Activated CD4-positive, alpha-beta T cell treated with anti-CD3 and anti-CD28 coated beads, Interleukin-2, amount 10 ng/mL, durations not matched to agents 7 days and 5 days (primary cell): ENCODE results near the gene TNFRSF9. TPM values are rescaled to one million over a fixed set of nuclear protein-coding genes. Genes with fewer than 3 reads are reported as not detected.
A peak's percentile ranks its signal among the peaks of the same experiment; 100 is the strongest.
"Not testable (repeated sequence)": the region's sequence is repeated elsewhere in the genome, so short reads cannot be mapped to it uniquely, and the experiment has no call there.

Experiments
- CTCF ChIA-PET: fragments of 350-600 bp; sonication (Branson Sonifier 250); formaldehyde crosslinking; loops from one replicate; lab custom pipeline; 2021; ENCODE audit warnings: antibody characterized with exemption; lab: Charles Lee
- POLR2A ChIA-PET: fragments of 350-600 bp; sonication (Branson Sonifier 250); formaldehyde crosslinking; loops from one replicate; lab custom pipeline; 2021; ENCODE audit warnings: antibody characterized with exemption; lab: Charles Lee
- DNase-seq: peaks from one replicate; pipeline ENCODE4 v3.0.0-alpha.2; 2020
- H3K27ac Mint-ChIP-seq: one replicate; pipeline ENCODE4 v1.8.0; 2021; ENCODE audit warnings: mild to moderate bottlenecking, moderate library complexity, mixed read lengths
- H3K27me3 Mint-ChIP-seq: one replicate; pipeline ENCODE4 v1.8.0; 2021; ENCODE audit warnings: mixed read lengths
- H3K36me3 Mint-ChIP-seq: one replicate; pipeline ENCODE4 v1.8.0; 2021; ENCODE audit warnings: low read depth, mixed read lengths
- H3K4me1 Mint-ChIP-seq: one replicate; pipeline ENCODE4 v1.8.0; 2021; ENCODE audit warnings: mixed read lengths
- H3K4me3 Mint-ChIP-seq: one replicate; pipeline ENCODE4 v1.8.0; 2021; ENCODE audit warnings: mild to moderate bottlenecking, moderate library complexity, mixed read lengths
- H3K9me3 Mint-ChIP-seq: one replicate; pipeline ENCODE4 v1.8.0; 2021; ENCODE audit warnings: mixed read lengths
- total RNA-seq, 2 experiments: library from RNA; stranded (reverse); gene quantifications; one replicate each; pipeline ENCODE4 v1.2.3, GENCODE V29; 2021

The TNFRSF9 gene
- total RNA-seq, 2 experiments from 2014 or later: 0.57 to 0.62 TPM

DNA sequence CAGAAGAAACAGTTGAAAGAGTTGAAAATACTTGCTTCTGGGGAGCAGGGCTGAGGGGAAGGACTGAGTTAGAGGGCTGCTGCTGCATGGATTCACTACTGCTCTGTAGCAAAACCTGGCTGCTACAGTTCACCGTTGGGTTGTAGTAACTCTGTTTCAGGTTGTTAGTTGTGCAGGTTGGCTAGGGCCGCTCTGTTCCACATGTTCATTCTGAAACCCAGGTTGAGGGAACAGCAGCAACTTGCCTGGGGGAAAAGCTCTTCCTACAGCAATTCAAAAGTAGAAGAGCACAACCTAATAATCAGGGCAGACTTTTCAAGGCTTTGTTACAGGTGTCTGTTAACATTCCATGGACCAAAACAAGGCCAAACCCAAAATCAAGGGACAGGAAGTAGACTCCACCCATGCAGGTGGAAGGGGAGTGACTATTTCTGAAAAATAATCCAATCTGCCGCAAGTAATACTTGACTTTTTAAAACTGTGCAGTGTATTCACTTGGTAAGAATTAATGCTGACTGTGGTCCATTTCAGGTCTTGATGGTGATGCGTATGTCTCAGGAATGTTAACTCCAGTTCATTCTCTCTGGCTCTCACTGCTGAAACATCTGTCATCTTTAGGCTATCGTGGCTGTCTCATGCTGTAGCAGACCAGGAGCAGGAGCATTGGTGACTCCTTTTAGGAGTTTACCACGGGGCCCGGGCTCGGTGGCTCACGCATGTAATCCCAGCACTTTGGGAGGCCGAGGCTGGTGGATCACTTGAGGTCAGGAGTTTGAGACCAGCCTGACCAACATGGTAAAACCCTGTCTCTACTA lies 15.8 kb upstream of the TNFRSF9 start:
- H3K4me1 Mint-ChIP-seq: peaks cover 42% of the 10 kb centered on the region
- DNase-seq: no peak
- no peak overlapping the region for H3K4me3 Mint-ChIP-seq
- no peaks in the 10 kb centered on the region for H3K9me3 Mint-ChIP-seq
- POLR2A ChIA-PET: no interaction called here
- CTCF ChIA-PET: no interaction called here
- peaks cover under 1% of the 10 kb centered on the region for H3K36me3 Mint-ChIP-seq
- peak overlapping the region; percentile 74 for H3K27ac Mint-ChIP-seq
- H3K27me3 Mint-ChIP-seq: no peaks in the 10 kb centered on the region

DNA sequence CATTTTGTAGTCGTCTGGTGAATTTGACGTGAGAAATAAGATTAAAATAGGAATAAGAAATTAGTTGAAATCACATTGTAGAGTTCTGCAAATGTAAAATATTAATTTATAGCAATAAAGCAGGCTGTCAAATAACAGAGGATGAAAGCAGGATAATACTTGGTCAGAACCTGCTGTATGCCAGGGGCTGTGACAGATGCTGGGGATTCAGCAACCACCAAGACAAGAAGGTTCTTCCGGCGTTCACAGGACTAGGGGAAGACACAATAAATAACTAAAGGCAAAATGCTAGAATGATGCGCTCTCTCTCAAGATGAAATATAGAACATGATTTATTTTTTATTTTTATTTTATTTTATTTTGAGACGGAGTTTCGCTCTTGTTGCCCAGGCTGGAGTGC lies 14.0 kb upstream of the TNFRSF9 start:
- peak overlapping the region; percentile 96 for H3K27ac Mint-ChIP-seq
- no peaks in the 10 kb centered on the region for H3K9me3 Mint-ChIP-seq
- no peak for DNase-seq
- ChIA-PET POLR2A (no interaction called here), CTCF (no interaction called here)
- peaks cover 42% of the 10 kb centered on the region for H3K4me1 Mint-ChIP-seq
- no peaks in the 10 kb centered on the region for H3K27me3 Mint-ChIP-seq
- no peaks in the 10 kb centered on the region for H3K36me3 Mint-ChIP-seq
- H3K4me3 Mint-ChIP-seq: peak overlapping the region; percentile 85

DNA sequence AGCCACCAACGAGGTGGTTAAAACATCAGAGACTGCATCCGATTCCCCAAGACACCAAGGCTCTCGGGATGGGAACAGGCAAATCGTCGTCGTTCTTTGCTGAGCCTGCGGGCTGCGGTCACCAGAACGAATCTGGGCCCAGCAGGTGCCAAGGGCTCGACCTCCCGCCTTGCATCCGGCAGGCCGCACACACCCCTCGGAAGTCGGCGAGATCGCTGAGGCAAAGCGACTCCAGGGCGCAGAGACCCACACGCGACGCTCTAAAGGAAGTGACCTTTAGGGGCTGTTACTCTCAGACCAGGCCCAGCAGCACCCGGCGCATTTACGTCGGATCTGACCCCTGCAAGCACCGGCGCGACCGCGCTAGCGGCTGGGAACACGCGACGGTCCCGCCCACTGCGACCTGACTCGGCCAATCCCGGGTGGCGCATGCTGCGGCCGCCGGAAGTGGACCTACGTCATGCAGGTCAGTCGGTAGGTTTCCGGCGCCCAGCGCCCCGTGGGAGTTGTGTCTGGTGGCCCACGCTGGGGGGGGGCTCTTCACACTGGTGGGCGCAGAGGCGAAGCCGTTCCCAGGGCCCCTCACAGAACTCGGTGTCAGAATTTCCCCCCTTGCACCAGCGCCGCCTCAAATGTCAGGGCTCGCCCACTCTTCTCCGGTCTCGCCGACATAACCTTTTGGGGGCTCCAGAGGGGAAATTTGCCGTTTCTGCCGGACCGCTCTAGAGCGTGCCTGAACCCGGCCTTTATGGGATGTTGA lies 13.4 kb upstream of the TNFRSF9 start:
- Mint-ChIP-seq H3K9me3 (no peaks in the 10 kb centered on the region), H3K36me3 (no peaks in the 10 kb centered on the region), H3K27me3 (no peaks in the 10 kb centered on the region), H3K4me3 (peak overlapping the region; percentile 85), H3K4me1 (peaks cover 43% of the 10 kb centered on the region), H3K27ac (peak overlapping the region; percentile 96)
- peak; percentile 79 for DNase-seq
- ChIA-PET POLR2A (no interaction called here), CTCF (no interaction called here)

DNA sequence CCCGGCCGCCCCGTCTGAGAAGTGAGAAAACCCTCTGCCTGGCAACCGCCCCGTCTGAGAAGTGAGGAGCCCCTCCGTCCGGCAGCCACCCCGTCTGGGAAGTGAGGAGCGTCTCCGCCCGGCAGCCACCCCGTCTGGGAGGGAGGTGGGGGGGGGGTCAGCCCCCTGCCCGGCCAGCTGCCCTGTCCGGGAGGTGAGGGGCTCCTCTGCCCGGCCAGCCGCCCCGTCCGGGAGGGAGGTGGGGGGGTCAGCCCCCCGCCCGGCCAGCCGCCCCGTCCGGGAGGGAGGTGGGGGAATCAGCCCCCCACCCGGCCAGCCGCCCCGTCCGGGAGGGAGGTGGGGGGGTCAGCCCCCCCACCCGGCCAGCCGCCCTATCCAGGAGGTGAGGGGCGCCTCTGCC lies 12.2 kb upstream of the TNFRSF9 start:
- H3K9me3 Mint-ChIP-seq, CTCF ChIA-PET, H3K4me3 Mint-ChIP-seq, H3K36me3 Mint-ChIP-seq, H3K27ac Mint-ChIP-seq, POLR2A ChIA-PET, DNase-seq, H3K27me3 Mint-ChIP-seq: not testable (repeated sequence)
- H3K4me1 Mint-ChIP-seq: peaks cover 49% of the 10 kb centered on the region

DNA sequence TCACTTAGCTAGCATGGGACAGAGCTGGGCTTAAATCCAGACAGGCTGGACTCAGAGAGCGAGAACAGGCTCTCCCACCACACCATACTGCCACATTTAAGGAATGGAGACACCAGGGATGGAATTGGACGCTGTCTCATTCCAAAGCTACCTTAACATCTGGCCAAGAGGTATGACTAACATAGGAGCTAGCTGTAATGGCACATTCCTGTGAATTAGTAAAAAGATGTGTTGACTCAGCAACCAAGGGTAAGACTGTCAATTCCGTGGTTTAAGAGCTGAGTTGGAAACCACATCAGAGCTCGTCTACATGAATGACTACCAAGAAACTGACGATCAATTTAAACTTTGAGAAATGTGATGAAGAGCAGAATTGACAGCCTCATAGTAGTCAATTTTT lies 8.3 kb upstream of the TNFRSF9 start:
- H3K9me3 Mint-ChIP-seq: no peaks in the 10 kb centered on the region
- DNase-seq: peak; percentile 63
- peak overlapping the region; percentile 63 for H3K27ac Mint-ChIP-seq
- no peak overlapping the region for H3K4me3 Mint-ChIP-seq
- ChIA-PET POLR2A (no interaction called here), CTCF (interaction anchor here (0.8 to 1.3 kb wide), 3 partner anchors 8 to 26 kb away, joined by 3 to 5 read pairs (median 3); partner anchors contain the start of genes PARK7 and TNFRSF9)
- peaks cover 24% of the 10 kb centered on the region for H3K4me1 Mint-ChIP-seq
- peaks cover 3% of the 10 kb centered on the region for H3K27me3 Mint-ChIP-seq
- no peaks in the 10 kb centered on the region for H3K36me3 Mint-ChIP-seq

DNA sequence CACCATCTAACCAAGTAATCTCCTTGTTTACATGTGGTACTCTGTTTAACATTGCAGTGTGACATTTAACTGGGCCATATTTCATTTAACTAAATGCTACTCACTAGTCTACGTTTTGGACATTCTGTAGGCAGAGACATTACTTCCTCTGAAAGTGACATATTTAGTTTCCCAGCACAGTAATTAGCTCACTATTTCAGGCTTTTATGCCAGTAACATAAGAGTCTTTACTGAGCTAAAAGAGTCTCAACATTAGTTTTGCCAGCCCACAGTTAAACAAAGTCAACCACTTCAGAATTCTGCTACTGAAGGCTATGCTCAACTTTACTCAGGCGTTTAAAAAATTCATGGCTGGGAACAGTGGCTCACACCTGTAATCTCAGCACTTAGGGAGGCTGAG lies 2.6 kb upstream of the TNFRSF9 start:
- H3K4me1 Mint-ChIP-seq: peaks cover 26% of the 10 kb centered on the region
- H3K9me3 Mint-ChIP-seq: no peaks in the 10 kb centered on the region
- no peak overlapping the region for H3K4me3 Mint-ChIP-seq
- H3K27ac Mint-ChIP-seq: no peak overlapping the region
- ChIA-PET CTCF (interaction anchor here (0.9 to 1.1 kb wide), 2 partner anchors 9 to 20 kb away, joined by 3 to 4 read pairs; no protein-coding TSS in a partner anchor), POLR2A (no interaction called here)
- H3K36me3 Mint-ChIP-seq: peaks cover 3% of the 10 kb centered on the region
- DNase-seq: no peak
- H3K27me3 Mint-ChIP-seq: peaks cover 38% of the 10 kb centered on the region

DNA sequence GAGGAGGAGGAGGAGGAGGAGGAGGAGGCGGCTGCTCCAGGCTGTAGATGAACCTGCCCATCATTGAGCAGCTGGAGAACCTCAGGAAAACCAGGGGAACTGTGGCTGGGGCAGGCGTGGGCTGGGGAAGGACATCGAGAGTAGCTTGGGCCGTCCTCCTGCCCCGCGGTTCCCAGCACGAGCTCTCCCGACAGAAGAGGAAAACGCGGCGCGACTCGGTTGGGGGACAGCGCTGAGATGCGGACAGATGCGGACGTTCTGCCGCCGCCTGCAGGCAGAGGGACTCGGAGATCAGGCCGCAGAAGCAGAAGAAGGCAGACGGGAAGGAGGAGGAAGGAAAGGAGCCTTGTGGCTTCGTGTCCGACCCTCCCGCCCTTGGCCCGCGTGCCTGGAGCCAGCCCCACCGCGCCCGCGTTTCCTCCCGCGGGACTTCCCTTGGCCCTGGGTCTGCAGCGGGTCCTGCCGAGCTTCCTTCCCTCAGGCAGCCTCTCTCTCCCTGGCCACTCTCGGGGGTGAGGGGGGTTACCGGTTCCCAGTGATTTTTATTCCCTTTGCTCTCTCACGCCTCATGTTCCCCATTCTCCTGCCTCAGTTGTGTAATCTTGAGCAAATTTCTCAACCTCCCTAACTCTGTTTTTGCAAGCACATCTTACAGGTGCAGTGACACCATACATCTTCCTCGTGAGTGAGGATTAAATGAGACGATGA lies 1.7 kb upstream of the TNFRSF9 start:
- Mint-ChIP-seq H3K27me3 (peaks cover 38% of the 10 kb centered on the region), H3K9me3 (no peaks in the 10 kb centered on the region)
- POLR2A ChIA-PET: no interaction called here

DNA sequence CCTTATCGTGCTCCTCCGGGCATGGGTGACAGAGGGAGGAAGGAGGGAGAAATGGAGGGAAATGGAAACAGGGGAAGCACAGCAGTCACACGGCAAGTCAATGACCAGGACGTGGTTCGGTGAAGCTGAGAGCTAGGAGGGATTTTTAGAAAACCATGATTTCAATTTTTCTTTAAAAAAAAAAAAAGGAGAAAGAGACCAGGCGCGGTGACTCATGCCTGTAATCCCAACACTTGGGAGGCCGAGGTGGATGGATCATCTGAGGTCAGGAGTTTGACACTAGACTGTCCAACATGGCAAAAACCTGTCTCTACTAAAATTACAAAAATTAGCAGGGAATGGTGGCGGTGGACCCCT lies 776 bp upstream of the TNFRSF9 start:
- H3K4me3 Mint-ChIP-seq: peak overlapping the region; percentile 11
- H3K27me3 Mint-ChIP-seq: peaks cover 37% of the 10 kb centered on the region
- ChIA-PET CTCF (interaction anchor here (0.6 to 1.0 kb wide), 3 partner anchors 8 to 1479 kb away, joined by 3 to 5 read pairs (median 4); no protein-coding TSS in a partner anchor), POLR2A (no interaction called here)
- H3K9me3 Mint-ChIP-seq: no peaks in the 10 kb centered on the region
- DNase-seq: no peak
- H3K4me1 Mint-ChIP-seq: peaks cover 27% of the 10 kb centered on the region
- H3K27ac Mint-ChIP-seq: no peak overlapping the region
- peaks cover 3% of the 10 kb centered on the region for H3K36me3 Mint-ChIP-seq

More for the DNA sequence above, 1.7 kb upstream of the TNFRSF9 start:
- Mint-ChIP-seq H3K4me1 (peaks cover 27% of the 10 kb centered on the region), H3K36me3 (peaks cover 3% of the 10 kb centered on the region), H3K27ac (no peak overlapping the region), H3K4me3 (no peak overlapping the region)
- CTCF ChIA-PET: interaction anchor here (0.8 to 1.0 kb wide), 3 partner anchors 12 to 597 kb away, joined by 3 to 4 read pairs (median 3); no protein-coding TSS in a partner anchor
- peak; percentile 27 for DNase-seq

DNA sequence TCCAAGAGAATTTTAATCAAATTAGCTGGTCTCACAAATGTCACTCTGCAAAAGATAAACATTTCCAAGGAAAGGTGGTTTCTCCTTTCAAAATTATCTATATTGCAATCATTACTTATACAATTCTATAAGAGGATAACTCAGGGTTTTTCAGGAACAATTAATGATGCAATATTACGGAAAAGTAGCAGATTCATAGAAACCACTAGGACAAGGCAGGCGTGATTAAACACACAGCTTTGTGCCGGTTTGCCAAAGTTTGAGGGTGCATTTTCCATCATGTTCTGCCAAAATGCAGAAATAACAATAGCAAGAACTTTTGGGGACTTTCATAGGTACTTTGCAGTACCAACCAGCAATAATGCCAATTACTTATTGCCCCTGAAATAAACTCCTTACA lies 605 bp downstream of the TNFRSF9 start:
- DNase-seq: no peak
- ChIA-PET CTCF (interaction anchor here (0.6 to 1.2 kb wide), 7 partner anchors 9 to 331 kb away, joined by 3 to 5 read pairs (median 3); no protein-coding TSS in a partner anchor), POLR2A (no interaction called here)
- Mint-ChIP-seq H3K27ac (no peak overlapping the region), H3K4me3 (no peak overlapping the region), H3K27me3 (peaks cover 35% of the 10 kb centered on the region), H3K4me1 (peaks cover 27% of the 10 kb centered on the region), H3K36me3 (peaks cover 3% of the 10 kb centered on the region), H3K9me3 (no peaks in the 10 kb centered on the region)

DNA sequence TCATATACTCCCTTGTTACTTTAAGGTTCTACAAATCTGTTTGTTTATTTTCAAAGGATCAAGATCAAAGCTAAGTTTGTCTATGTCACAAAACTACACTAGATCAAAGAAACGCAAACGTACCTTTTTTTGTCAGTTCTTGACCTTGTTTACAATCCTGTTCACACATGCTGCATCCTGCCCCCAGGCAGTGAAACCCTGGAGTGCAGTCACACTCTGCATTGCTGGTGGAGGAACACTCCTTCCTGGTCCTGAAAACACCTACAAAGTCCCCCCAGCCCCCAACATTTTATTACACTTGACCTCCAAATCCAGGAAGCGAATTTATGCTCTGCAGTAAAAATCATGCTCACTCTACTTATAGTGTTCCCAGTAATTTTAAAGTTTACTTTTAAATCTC lies 2.6 kb downstream of the TNFRSF9 start:
- H3K36me3 Mint-ChIP-seq: peaks cover 3% of the 10 kb centered on the region
- CTCF ChIA-PET: interaction anchor here (1.1 kb wide), 1 partner anchor 15 kb away, joined by 3 read pairs; no protein-coding TSS in a partner anchor

DNA sequence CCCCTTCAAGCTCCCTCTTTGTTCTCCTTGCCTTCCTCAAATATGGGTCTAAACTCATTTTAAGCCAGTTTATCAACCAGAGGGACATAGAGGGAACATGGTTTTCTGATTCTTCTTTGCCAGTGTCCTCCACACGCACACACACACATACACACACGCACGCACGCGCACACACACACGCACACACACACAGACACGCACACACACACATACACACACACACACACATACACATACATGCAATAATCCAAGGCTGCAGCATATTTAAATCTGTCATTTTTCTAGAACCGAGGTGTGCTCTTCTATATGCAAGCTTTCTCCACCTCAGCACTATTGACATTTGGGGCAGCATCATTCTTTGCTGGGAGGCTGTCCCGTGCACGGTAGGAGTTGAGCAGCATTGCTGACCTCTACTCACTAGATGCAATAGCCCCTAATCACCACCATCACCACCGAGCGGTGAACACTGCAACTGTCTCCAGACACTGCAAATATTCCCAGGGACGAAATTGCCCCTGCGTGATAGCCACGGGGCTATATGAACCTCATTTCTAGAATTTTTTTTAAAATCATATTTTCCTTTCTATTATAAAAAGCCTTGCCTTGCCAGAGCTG lies 8.0 kb downstream of the TNFRSF9 start:
- peak overlapping the region; percentile 38 for H3K27ac Mint-ChIP-seq

More for the DNA sequence above, 2.6 kb downstream of the TNFRSF9 start:
- Mint-ChIP-seq H3K27ac (no peak overlapping the region), H3K27me3 (peaks cover 29% of the 10 kb centered on the region), H3K4me1 (peaks cover 27% of the 10 kb centered on the region), H3K4me3 (no peak overlapping the region), H3K9me3 (no peaks in the 10 kb centered on the region)
- POLR2A ChIA-PET: no interaction called here
- DNase-seq: no peak

DNA sequence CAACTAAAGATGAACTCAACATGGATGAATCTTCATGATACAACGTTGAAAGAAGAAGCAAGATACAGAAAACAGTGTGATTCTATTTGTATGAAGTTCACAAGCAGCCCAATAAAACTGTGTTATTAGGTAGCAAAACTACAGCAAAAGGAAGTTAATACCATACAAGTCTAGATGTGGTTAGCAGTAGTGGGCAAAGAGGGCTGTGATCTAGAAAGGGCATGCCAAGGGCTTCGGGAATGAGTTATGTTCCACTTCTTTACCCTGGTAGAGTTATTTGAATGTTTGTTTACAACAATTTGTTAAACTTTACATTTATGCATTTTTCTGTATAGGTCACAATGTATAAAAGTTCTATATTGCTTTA lies 9.2 kb downstream of the TNFRSF9 start:
- CTCF ChIA-PET: no interaction called here

More for the DNA sequence above, 8.0 kb downstream of the TNFRSF9 start:
- Mint-ChIP-seq H3K9me3 (no peaks in the 10 kb centered on the region), H3K36me3 (no peaks in the 10 kb centered on the region), H3K4me1 (peaks cover 22% of the 10 kb centered on the region), H3K4me3 (no peak overlapping the region), H3K27me3 (no peaks in the 10 kb centered on the region)
- ChIA-PET CTCF (no interaction called here), POLR2A (no interaction called here)
- no peak for DNase-seq

More for the DNA sequence above, 9.2 kb downstream of the TNFRSF9 start:
- H3K4me1 Mint-ChIP-seq: peaks cover 22% of the 10 kb centered on the region
- no peak for DNase-seq
- POLR2A ChIA-PET: no interaction called here
- H3K4me3 Mint-ChIP-seq: no peak overlapping the region
- H3K9me3 Mint-ChIP-seq: no peaks in the 10 kb centered on the region
- no peaks in the 10 kb centered on the region for H3K27me3 Mint-ChIP-seq
- H3K27ac Mint-ChIP-seq: peak overlapping the region; percentile 87
- H3K36me3 Mint-ChIP-seq: no peaks in the 10 kb centered on the region
